Measurements from ENCODE around the gene ZBTB2. TPM values are rescaled to one million over a fixed set of nuclear protein-coding genes. Genes with fewer than 3 reads are reported as not detected.
A peak's percentile ranks its signal among the peaks of the same experiment; 100 is the strongest.

Gene ZBTB2
- total RNA-seq, 1 experiment from 2014 or later: 14.3 TPM

DNA sequence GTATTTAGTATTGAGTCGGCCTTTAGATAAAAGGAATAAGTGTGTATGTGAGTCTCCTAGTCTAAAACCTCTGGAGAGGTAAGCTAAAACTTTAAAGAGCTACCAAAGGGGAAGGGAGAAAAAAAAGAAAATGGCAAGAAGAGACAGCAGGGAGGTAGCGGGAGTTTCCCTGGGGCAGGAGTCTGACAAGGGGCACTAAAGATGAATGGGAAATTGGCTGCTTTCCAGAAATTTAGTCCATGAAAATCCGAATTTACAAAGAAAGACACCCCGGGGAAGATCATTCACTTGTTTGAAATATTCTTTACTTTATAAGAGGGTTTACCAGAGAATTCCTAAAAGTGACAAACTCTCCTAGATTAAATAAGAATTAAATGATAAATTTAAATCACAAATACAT, 41.3 kb upstream of the ZBTB2 start (continued):
- no peak for TF ChIP-seq ZMAT4 (CRISPR knock-in tag; IDR thresholded peaks at IDR 0.05)
- no peak for TF ChIP-seq RELA (CRISPR knock-in tag; IDR thresholded peaks at IDR 0.05; ENCODE audit: borderline replicate concordance)
- no peak for TF ChIP-seq PRRX2 (CRISPR knock-in tag; IDR thresholded peaks at IDR 0.05)
- no peak for TF ChIP-seq NR3C1 (CRISPR knock-in tag; conservative IDR thresholded peaks at IDR 0.05; ENCODE audit: low read depth)
- TF ChIP-seq, protein P1, sequence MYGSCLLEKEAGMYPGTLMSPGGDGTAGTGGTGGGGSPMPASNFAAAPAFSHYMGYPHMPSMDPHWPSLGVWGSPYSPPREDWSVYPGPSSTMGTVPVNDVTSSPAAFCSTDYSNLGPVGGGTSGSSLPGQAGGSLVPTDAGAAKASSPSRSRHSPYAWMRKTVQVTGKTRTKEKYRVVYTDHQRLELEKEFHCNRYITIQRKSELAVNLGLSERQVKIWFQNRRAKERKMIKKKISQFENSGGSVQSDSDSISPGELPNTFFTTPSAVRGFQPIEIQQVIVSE (CRISPR knock-in tag; IDR thresholded peaks at IDR 0.05; ENCODE audit: borderline replicate concordance): no peak
- no peak for TF ChIP-seq GRHL2 (CRISPR knock-in tag; IDR thresholded peaks at IDR 0.05; ENCODE audit: insufficient replicate concordance, severe bottlenecking)
- TF ChIP-seq, protein P2, sequence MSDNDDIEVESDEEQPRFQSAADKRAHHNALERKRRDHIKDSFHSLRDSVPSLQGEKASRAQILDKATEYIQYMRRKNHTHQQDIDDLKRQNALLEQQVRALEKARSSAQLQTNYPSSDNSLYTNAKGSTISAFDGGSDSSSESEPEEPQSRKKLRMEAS (CRISPR knock-in tag; IDR thresholded peaks at IDR 0.05): no peak

DNA sequence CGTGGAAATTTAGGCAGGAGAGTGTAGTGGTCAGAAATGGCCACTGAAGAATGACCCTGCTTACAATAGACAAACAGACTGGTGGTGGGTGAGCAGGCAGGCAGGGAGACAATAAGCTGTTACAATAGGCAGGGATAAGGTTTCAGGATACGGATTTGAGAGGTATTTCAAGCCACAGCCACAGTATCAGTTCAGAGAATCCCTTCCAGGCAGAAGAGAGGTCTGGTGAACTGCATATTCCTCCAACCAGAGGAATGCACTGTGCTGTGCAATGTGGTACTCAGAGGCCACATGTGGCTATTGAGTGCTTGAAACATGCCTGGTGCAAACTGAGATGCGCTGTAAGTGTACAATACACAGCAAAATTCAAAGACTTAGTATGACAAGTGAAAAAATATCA, 40.0 kb upstream of the ZBTB2 start:
- DNase-seq (ENCODE audit: low spot score): no peak
- Mint-ChIP-seq H3K9me3 (no peaks in the 10 kb centered on the region), H3K27ac (no peak overlapping the region), H3K27me3 (ENCODE audit: low read depth) (no peaks in the 10 kb centered on the region), H3K4me1 (no peaks in the 10 kb centered on the region), H3K4me3 (no peak overlapping the region), H3K36me3 (peaks cover 43% of the 10 kb centered on the region)
- peak; percentile 22 for ATAC-seq
- CTCF ChIA-PET: no interaction called here
- TF ChIP-seq MLX (CRISPR knock-in tag; IDR thresholded peaks at IDR 0.05): no peak
- no peak for TF ChIP-seq ERG (CRISPR knock-in tag; IDR thresholded peaks at IDR 0.05)
- POLR2A ChIA-PET: no interaction called here

GRCh38 chr6:151430886-151431285, 39.5 kb upstream of the ZBTB2 start:
- TF ChIP-seq, protein P3, sequence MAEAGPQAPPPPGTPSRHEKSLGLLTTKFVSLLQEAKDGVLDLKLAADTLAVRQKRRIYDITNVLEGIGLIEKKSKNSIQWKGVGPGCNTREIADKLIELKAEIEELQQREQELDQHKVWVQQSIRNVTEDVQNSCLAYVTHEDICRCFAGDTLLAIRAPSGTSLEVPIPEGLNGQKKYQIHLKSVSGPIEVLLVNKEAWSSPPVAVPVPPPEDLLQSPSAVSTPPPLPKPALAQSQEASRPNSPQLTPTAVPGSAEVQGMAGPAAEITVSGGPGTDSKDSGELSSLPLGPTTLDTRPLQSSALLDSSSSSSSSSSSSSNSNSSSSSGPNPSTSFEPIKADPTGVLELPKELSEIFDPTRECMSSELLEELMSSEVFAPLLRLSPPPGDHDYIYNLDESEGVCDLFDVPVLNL (CRISPR knock-in tag; IDR thresholded peaks at IDR 0.05; ENCODE audit: borderline replicate concordance, low read depth): no peak
- TF ChIP-seq JUN (CRISPR knock-in tag; IDR thresholded peaks at IDR 0.05) (no peak), NFATC4 (CRISPR knock-in tag; IDR thresholded peaks at IDR 0.05) (no peak), HMGA2 (CRISPR knock-in tag; IDR thresholded peaks at IDR 0.05) (no peak), ZNF281 (CRISPR knock-in tag; IDR thresholded peaks at IDR 0.05) (no peak), ERG (CRISPR knock-in tag; IDR thresholded peaks at IDR 0.05) (no peak), ZNF425 (CRISPR knock-in tag; conservative IDR thresholded peaks at IDR 0.05) (no peak), JAZF1 (CRISPR knock-in tag; IDR thresholded peaks at IDR 0.05) (no peak), ZNF121 (CRISPR knock-in tag; IDR thresholded peaks at IDR 0.05) (no peak), ETV6 (CRISPR knock-in tag; IDR thresholded peaks at IDR 0.05) (no peak), CREB1 (CRISPR knock-in tag; IDR thresholded peaks at IDR 0.05) (no peak)
- TF ChIP-seq, protein P4, sequence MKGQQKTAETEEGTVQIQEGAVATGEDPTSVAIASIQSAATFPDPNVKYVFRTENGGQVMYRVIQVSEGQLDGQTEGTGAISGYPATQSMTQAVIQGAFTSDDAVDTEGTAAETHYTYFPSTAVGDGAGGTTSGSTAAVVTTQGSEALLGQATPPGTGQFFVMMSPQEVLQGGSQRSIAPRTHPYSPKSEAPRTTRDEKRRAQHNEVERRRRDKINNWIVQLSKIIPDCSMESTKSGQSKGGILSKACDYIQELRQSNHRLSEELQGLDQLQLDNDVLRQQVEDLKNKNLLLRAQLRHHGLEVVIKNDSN (CRISPR knock-in tag; IDR thresholded peaks at IDR 0.05): no peak
- ATAC-seq (peak; percentile 83), DNase-seq (ENCODE audit: low spot score) (no peak)
- Mint-ChIP-seq H3K27ac (no peak overlapping the region), H3K27me3 (ENCODE audit: low read depth) (no peaks in the 10 kb centered on the region), H3K36me3 (peaks cover 43% of the 10 kb centered on the region), H3K4me1 (no peaks in the 10 kb centered on the region), H3K9me3 (no peaks in the 10 kb centered on the region), H3K4me3 (no peak overlapping the region)
- CTCF ChIA-PET: interaction anchor here (1.0 kb wide), 1 partner anchor 908 kb away, joined by 3 read pairs; no protein-coding TSS in a partner anchor
- POLR2A ChIA-PET: no interaction called here
